NCI-H510A treated with DMSO at 0.1 percent for 48 hours (cell line): ENCODE data around the gene KANK4.

Source experiments
- DNase-seq: peaks from one replicate; lab custom pipeline; 2025; lab: John Stamatoyannopoulos, UW

KANK4 gene

GRCh38 chr1:62207187-62207586, 112.0 kb downstream of the KANK4 start:
- no peak for DNase-seq

DNA sequence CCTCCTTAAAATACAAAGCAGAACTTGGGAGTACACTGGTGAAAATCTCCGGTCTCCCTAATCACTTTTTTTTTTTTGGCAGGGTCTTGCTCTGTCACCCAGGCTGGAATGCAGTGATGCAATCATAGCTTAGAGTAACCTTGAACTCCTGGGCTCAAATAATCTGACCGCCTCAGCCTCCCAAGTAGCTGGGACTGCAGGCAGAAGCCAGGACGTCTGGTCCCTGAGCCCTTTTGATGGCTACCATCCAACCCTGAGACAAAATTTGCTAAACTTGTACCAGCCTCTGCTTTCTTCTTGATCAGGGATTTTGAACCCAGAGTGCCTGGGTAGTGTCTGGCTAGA, 120.5 kb downstream of the KANK4 start:
- no peak for DNase-seq

DNA sequence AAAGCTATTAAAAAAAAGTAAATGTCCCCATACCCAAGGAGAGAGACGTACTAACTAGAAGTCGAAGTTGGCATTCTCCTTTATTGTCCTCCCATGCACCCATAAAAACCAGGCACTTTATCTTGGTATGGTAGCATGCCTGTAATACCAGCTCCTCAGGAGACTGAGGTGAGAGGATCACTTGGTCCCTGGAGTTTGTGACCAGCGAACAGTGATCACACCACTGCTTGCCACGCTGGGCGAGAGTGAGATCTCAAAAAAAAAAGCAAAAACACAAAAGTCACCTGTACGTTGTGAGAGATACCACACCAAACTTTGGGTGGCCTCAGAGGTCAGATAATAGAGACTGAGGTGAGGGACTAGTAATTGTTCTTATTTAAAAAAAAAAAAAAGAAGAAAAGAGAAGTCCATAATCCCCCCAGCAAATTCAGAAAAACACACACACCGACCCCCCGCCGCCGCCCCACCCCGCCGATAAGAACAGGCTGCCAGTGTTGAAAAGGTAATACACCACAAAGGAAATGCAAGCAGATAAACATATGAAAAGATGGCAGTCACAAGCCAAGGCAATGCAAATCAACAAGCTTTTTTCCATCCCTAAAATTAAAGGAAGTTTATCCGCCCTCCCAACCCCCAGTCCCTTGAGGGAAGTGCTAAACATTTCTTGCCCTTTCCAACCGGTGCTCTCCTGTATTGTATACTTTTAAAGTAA, 121.0 kb downstream of the KANK4 start:
- no peak for DNase-seq

GRCh38 chr1:62196086-62196690, 123.0 kb downstream of the KANK4 start:
- DNase-seq, result no peak

DNA sequence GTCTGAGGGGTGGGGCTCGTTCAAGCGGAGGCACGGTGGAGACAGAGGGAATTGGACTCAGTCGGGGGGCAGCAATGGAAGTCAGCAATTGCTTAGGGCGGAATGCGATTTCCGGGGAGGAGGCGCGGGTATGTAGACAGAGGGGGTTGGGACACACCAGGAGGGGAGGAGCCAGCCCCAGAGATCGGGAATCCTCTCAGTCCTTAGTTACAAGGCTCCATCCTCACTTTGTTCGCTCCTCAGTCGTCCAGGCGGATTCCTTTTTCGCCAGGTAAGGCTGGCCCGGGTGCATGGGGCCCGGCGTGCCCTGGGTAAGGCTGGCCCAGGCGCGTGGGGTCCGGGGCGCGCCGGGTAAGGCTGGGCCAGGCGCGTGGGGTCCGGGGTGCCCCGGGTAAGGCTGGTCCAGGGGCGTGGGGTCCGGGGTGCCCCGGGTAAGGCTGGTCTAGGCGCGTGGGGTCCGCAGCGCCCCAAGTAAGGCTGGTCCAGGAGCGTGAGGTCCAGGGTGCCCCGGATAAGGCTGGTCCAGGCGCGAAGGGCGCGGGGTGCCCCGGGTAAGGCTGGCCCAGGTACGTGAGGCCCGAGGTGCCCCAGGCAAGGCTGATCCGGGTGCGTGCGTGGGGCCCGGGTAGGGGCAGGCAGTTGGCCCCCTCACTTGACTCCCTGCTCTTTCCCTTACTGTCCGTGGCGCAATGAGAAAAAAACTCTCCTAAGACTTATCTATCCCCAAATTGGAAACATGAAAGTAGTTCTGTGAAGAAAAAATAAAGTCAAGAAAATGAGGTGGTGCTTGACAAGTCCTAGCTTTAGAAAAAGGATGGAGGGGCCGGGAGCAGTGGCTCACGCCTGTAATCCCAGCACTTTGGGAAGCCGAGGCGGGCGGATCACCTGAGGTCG, 124.3 kb downstream of the KANK4 start, which contains the start of gene L1TD1:
TSS of gene L1TD1 (plus strand) at position 199 of the 894 bp plus-strand sequence. CDS start 11,780 bp downstream, outside the sequence.
- DNase-seq, result no peak

- DNase-seq, result no peak
Observed at GRCh38 chr1:62188111-62188510, 131.1 kb downstream of the KANK4 start.

GRCh38 chr1:62187548-62187947, 131.7 kb downstream of the KANK4 start:
- DNase-seq, result no peak
